HepG2 (cell line): Measurements from ENCODE around the gene SMG5. TPM values are rescaled to one million over a fixed set of nuclear protein-coding genes. Genes with fewer than 3 reads are reported as not detected.

Experiments
- ATF7 ChIP-seq, 2 experiments: fragments of 450-650 bp in 1 of 2; sonication (generic) in 1 of 2; formaldehyde crosslinking in 1 of 2; IDR thresholded peaks; 2 replicates each; pipeline versions ENCODE4 v1.4.0 to v1.6.1; 2016 to 2020; ENCODE audit warnings: antibody characterized with exemption in 1 of 2, mild to moderate bottlenecking in 1 of 2, missing genetic modification reagents in 1 of 2
- MTF2 ChIP-seq: sonication (generic); formaldehyde crosslinking; IDR thresholded peaks from 2 replicates; pipeline ENCODE4 v1.5.0; 2020; ENCODE audit warnings: missing genetic modification reagents, borderline replicate concordance
- RORA ChIP-seq: sonication (generic); formaldehyde crosslinking; IDR thresholded peaks from 2 replicates; pipeline ENCODE4 v1.5.0; 2020; ENCODE audit warnings: mild to moderate bottlenecking, missing genetic modification reagents, moderate library complexity
- SP140L ChIP-seq: sonication (generic); formaldehyde crosslinking; IDR thresholded peaks from 2 replicates; pipeline ENCODE4 v1.4.0; 2020; ENCODE audit warnings: missing genetic modification reagents, borderline replicate concordance
- TEAD2 ChIP-seq: sonication (generic); formaldehyde crosslinking; IDR thresholded peaks from 2 replicates; pipeline ENCODE4 v1.9.0; 2021; ENCODE audit warnings: missing genetic modification reagents
- TGIF2 ChIP-seq: IDR thresholded peaks from 2 replicates; pipeline ENCODE4 v1.6.1; 2016; ENCODE audit warnings: control low read depth, missing compliant biosample characterization
- ZFP37 ChIP-seq: sonication (generic); formaldehyde crosslinking; IDR thresholded peaks from 2 replicates; pipeline ENCODE4 v1.4.0; 2020; ENCODE audit warnings: missing genetic modification reagents, borderline replicate concordance
- ZKSCAN1 ChIP-seq: fragments of 150-350 bp; IDR thresholded peaks from 2 replicates; pipeline ENCODE4 v1.6.1; 2014; ENCODE audit warnings: low read length
- ZNF101 ChIP-seq: sonication (generic); formaldehyde crosslinking; IDR thresholded peaks from 2 replicates; pipeline ENCODE4 v1.4.0; 2020; ENCODE audit warnings: mild to moderate bottlenecking, low read depth, missing genetic modification reagents, borderline replicate concordance
- ZNF30 ChIP-seq: sonication (generic); formaldehyde crosslinking; IDR thresholded peaks from 2 replicates; pipeline ENCODE4 v1.5.0; 2020; ENCODE audit warnings: mild to moderate bottlenecking, missing genetic modification reagents
- ZNF354B ChIP-seq: sonication (generic); formaldehyde crosslinking; IDR thresholded peaks from 2 replicates; pipeline ENCODE4 v1.8.0; 2022; ENCODE audit warnings: mild to moderate bottlenecking, missing genetic modification reagents
- ZNF441 ChIP-seq: sonication (generic); formaldehyde crosslinking; IDR thresholded peaks from 2 replicates; pipeline ENCODE4 v1.7.0; 2021; ENCODE audit warnings: missing genetic modification reagents, borderline replicate concordance
- ZNF564 ChIP-seq: sonication (generic); formaldehyde crosslinking; IDR thresholded peaks from 2 replicates; pipeline ENCODE4 v1.8.1; 2023; ENCODE audit warnings: mild to moderate bottlenecking, missing genetic modification reagents
- ZNF660 ChIP-seq: sonication (generic); formaldehyde crosslinking; IDR thresholded peaks from 2 replicates; pipeline ENCODE4 v1.5.1; 2020; ENCODE audit warnings: mild to moderate bottlenecking, low read depth, missing genetic modification reagents, borderline replicate concordance
- ZSCAN22 ChIP-seq: sonication (generic); formaldehyde crosslinking; IDR thresholded peaks from 2 replicates; pipeline ENCODE4 v1.4.0; 2020; ENCODE audit warnings: mild to moderate bottlenecking, missing genetic modification reagents
- ZSCAN9 ChIP-seq: IDR thresholded peaks from 2 replicates; pipeline ENCODE4 v1.6.1; 2016; ENCODE audit warnings: borderline replicate concordance
- ZZZ3 ChIP-seq: sonication (generic); formaldehyde crosslinking; IDR thresholded peaks from 2 replicates; pipeline ENCODE4 v1.4.0; 2020; ENCODE audit warnings: missing genetic modification reagents, mild to moderate bottlenecking, borderline replicate concordance
- polyA plus RNA-seq, 8 experiments: library from polyadenylated mRNA; depleted of rRNA in 3 of 8; stranded (reverse) in 7 of 8; unstranded in 1 of 8; fragments of >200 nt; fragmentation: Illumina TruSeq in 4 of 8; extraction: Trizol in 4 of 8; gene quantifications; 2 replicates each; pipeline versions ENCODE4 v1.2.1 to v1.2.3, GENCODE V29; 2011 to 2016; ENCODE audit warnings: low read depth in 4 of 8, missing spikeins in 1 of 8, mixed read lengths in 1 of 8; ENCODE audit not compliant: insufficient read depth in 1 of 8
- total RNA-seq, 5 experiments: library from RNA; depleted of rRNA; stranded (reverse); fragments of >200 nt; fragmentation: Illumina TruSeq; extraction: Trizol; gene quantifications; 2 replicates each; pipeline ENCODE4 v1.2.3, GENCODE V29; 2016; ENCODE audit warnings: low read depth in 1 of 5
- TF ChIP-seq, protein P1 (sequence below): sonication (generic); formaldehyde crosslinking; IDR thresholded peaks from 2 replicates; pipeline ENCODE4 v1.4.0; 2020; ENCODE audit warnings: mild to moderate bottlenecking, missing genetic modification reagents
- TF ChIP-seq, protein P2 (sequence below): sonication (generic); formaldehyde crosslinking; IDR thresholded peaks from 2 replicates; pipeline ENCODE4 v1.9.0; 2021; ENCODE audit warnings: missing genetic modification reagents, mild to moderate bottlenecking, borderline replicate concordance
- TF ChIP-seq, protein P3 (sequence below): sonication (generic); formaldehyde crosslinking; IDR thresholded peaks from 2 replicates; pipeline ENCODE4 v1.5.1; 2020; ENCODE audit warnings: mild to moderate bottlenecking, missing genetic modification reagents, moderate library complexity
- TF ChIP-seq, protein P4 (sequence below): IDR thresholded peaks from 2 replicates; pipeline ENCODE4 v1.6.1; 2016; ENCODE audit warnings: missing compliant biosample characterization, missing genetic modification reagents, borderline replicate concordance
- TF ChIP-seq, protein P5 (sequence below): sonication (generic); formaldehyde crosslinking; conservative IDR thresholded peaks from 2 replicates; pipeline ENCODE4 v1.4.0; 2020; ENCODE audit warnings: missing genetic modification reagents

Gene SMG5
- total and polyA plus RNA-seq, 2 of the 13 experiments (the other 11 are each of a cell fraction or from before 2014, with no cell fraction given), result 50.5 to 84.0 TPM

DNA sequence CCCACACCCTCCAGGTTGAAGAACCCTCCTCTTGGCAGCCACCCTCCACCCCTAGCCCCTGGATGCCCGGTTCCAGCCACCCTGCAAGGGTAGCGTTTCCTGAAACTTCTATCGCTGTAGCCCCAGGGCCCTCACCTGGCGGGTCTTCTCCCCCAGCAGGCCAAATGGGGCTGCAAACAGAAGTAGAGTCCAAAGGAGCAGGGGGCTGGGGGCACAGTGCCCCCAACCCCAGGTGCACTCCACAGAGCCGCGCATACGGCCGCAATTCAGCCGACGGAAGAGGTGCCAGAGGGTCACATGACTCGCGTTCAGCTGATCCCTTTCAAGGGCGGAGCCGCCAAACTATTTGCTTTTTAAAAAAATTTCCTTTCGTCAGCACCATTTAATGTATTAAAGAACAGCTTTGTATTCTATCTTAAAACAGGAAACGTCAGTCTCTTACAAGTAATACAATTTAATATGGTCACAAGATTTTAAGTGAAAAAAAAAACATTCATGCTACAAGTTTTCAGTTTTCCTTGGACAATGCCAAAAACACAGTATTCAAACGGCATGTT lies 12.8 kb upstream of the SMG5 start, which contains the start of gene GLMP (continued):
- TF ChIP-seq SP140L (CRISPR knock-in tag) (no peak), ZSCAN22 (CRISPR knock-in tag) (no peak), ZZZ3 (no peak), ZSCAN9 (CRISPR knock-in tag) (no peak), ZNF441 (CRISPR knock-in tag) (no peak), ZNF354B (CRISPR knock-in tag) (no peak), ZNF101 (CRISPR knock-in tag) (no peak), MTF2 (CRISPR knock-in tag) (no peak), ATF7 (IDR thresholded peaks at IDR 0.05) (no peak), ATF7 (CRISPR knock-in tag; IDR thresholded peaks at IDR 0.05) (no peak), ZNF564 (0 out of 2 replicates have a peak, but pooled peaks have one; percentile 34), ZKSCAN1 (no peak), TGIF2 (CRISPR knock-in tag) (0 out of 2 replicates have a peak, but pooled peaks have one; percentile 67), ZNF30 (no peak), ZFP37 (CRISPR knock-in tag) (no peak), TEAD2 (no peak), RORA (CRISPR knock-in tag) (no peak), ZNF660 (CRISPR knock-in tag) (no peak)
- TF ChIP-seq, protein P1, sequence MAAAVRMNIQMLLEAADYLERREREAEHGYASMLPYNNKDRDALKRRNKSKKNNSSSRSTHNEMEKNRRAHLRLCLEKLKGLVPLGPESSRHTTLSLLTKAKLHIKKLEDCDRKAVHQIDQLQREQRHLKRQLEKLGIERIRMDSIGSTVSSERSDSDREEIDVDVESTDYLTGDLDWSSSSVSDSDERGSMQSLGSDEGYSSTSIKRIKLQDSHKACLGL (CRISPR knock-in tag), result no peak
- TF ChIP-seq, protein P2, sequence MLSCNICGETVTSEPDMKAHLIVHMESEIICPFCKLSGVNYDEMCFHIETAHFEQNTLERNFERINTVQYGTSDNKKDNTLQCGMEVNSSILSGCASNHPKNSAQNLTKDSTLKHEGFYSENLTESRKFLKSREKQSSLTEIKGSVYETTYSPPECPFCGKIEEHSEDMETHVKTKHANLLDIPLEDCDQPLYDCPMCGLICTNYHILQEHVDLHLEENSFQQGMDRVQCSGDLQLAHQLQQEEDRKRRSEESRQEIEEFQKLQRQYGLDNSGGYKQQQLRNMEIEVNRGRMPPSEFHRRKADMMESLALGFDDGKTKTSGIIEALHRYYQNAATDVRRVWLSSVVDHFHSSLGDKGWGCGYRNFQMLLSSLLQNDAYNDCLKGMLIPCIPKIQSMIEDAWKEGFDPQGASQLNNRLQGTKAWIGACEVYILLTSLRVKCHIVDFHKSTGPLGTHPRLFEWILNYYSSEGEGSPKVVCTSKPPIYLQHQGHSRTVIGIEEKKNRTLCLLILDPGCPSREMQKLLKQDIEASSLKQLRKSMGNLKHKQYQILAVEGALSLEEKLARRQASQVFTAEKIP (CRISPR knock-in tag), result no peak
- TF ChIP-seq, protein P3, sequence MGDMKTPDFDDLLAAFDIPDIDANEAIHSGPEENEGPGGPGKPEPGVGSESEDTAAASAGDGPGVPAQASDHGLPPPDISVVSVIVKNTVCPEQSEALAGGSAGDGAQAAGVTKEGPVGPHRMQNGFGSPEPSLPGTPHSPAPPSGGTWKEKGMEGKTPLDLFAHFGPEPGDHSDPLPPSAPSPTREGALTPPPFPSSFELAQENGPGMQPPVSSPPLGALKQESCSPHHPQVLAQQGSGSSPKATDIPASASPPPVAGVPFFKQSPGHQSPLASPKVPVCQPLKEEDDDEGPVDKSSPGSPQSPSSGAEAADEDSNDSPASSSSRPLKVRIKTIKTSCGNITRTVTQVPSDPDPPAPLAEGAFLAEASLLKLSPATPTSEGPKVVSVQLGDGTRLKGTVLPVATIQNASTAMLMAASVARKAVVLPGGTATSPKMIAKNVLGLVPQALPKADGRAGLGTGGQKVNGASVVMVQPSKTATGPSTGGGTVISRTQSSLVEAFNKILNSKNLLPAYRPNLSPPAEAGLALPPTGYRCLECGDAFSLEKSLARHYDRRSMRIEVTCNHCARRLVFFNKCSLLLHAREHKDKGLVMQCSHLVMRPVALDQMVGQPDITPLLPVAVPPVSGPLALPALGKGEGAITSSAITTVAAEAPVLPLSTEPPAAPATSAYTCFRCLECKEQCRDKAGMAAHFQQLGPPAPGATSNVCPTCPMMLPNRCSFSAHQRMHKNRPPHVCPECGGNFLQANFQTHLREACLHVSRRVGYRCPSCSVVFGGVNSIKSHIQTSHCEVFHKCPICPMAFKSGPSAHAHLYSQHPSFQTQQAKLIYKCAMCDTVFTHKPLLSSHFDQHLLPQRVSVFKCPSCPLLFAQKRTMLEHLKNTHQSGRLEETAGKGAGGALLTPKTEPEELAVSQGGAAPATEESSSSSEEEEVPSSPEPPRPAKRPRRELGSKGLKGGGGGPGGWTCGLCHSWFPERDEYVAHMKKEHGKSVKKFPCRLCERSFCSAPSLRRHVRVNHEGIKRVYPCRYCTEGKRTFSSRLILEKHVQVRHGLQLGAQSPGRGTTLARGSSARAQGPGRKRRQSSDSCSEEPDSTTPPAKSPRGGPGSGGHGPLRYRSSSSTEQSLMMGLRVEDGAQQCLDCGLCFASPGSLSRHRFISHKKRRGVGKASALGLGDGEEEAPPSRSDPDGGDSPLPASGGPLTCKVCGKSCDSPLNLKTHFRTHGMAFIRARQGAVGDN (CRISPR knock-in tag), result peak; percentile 74
- TF ChIP-seq, protein P4, sequence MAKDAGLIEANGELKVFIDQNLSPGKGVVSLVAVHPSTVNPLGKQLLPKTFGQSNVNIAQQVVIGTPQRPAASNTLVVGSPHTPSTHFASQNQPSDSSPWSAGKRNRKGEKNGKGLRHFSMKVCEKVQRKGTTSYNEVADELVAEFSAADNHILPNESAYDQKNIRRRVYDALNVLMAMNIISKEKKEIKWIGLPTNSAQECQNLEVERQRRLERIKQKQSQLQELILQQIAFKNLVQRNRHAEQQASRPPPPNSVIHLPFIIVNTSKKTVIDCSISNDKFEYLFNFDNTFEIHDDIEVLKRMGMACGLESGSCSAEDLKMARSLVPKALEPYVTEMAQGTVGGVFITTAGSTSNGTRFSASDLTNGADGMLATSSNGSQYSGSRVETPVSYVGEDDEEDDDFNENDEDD (CRISPR knock-in tag), result peak; percentile 46; the same call in 1 of the 2 replicates
- TF ChIP-seq, protein P5, sequence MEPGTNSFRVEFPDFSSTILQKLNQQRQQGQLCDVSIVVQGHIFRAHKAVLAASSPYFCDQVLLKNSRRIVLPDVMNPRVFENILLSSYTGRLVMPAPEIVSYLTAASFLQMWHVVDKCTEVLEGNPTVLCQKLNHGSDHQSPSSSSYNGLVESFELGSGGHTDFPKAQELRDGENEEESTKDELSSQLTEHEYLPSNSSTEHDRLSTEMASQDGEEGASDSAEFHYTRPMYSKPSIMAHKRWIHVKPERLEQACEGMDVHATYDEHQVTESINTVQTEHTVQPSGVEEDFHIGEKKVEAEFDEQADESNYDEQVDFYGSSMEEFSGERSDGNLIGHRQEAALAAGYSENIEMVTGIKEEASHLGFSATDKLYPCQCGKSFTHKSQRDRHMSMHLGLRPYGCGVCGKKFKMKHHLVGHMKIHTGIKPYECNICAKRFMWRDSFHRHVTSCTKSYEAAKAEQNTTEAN, result no peak
